AG09319 (cell line): ENCODE data around the gene ANO1.

ENCODE experiments used
- DNase-seq: peaks from one replicate; pipeline ENCODE4 v3.0.0-alpha.2; 2010; ENCODE audit warnings: low read depth; ENCODE audit errors: extremely low read depth
- TF ChIP-seq, protein P1 (sequence below): IDR thresholded peaks from 2 replicates; pipeline ENCODE4 v1.5.1; 2011; ENCODE audit warnings: low read depth, mild to moderate bottlenecking, inconsistent platforms, low read length, moderate library complexity

The ANO1 gene

DNA sequence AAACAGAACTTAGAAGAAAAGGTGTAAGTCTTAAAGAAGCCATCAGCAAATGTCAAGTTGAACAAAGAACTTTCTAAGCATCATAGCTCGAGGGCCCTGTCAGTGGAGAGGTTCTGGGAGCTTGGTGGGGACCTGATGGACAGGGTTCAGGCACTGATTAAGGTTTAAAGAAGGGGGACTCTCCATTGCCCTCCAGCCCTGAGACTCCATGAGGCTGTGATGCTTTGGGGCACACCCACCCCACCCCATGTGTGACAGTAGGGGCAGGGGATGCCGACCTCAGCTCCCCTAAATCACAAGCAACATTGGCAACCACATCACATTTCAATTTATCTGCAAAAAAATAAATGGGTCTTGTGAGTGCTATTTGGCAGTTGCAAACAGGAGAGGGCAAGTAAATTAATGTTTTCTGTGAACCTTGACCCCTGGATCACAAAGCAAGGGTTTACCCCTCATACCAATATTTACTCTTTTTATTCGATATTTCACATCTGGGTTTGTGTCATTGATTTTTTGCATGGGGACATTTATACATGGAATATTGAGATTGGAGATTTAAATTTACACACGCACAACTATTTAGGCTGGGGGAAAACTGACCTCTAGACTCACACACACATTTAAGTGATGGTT lies 37.1 kb upstream of the ANO1 start:
- no peak for DNase-seq
- TF ChIP-seq, protein P1, sequence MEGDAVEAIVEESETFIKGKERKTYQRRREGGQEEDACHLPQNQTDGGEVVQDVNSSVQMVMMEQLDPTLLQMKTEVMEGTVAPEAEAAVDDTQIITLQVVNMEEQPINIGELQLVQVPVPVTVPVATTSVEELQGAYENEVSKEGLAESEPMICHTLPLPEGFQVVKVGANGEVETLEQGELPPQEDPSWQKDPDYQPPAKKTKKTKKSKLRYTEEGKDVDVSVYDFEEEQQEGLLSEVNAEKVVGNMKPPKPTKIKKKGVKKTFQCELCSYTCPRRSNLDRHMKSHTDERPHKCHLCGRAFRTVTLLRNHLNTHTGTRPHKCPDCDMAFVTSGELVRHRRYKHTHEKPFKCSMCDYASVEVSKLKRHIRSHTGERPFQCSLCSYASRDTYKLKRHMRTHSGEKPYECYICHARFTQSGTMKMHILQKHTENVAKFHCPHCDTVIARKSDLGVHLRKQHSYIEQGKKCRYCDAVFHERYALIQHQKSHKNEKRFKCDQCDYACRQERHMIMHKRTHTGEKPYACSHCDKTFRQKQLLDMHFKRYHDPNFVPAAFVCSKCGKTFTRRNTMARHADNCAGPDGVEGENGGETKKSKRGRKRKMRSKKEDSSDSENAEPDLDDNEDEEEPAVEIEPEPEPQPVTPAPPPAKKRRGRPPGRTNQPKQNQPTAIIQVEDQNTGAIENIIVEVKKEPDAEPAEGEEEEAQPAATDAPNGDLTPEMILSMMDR, result no peak

DNA sequence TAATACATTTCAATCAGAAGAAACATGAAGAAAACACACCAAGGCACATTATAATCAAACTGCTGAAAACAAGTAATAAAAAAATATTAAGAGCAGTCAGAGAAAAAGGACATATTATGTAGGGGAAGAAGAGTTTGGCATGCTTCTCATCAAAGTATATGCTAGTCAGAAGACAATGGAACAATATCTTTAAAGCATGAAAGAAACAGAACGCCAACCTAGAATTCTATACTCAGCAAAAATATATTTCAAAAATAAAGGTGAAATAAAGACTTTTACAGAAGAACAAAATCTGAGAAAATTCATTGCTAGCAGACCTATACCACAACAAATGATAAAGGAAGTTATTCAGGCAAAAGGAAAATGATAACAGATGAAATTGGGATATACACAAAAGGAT lies 34.6 kb upstream of the ANO1 start:
- DNase-seq, result no peak
- TF ChIP-seq, protein P1, result no peak

DNA sequence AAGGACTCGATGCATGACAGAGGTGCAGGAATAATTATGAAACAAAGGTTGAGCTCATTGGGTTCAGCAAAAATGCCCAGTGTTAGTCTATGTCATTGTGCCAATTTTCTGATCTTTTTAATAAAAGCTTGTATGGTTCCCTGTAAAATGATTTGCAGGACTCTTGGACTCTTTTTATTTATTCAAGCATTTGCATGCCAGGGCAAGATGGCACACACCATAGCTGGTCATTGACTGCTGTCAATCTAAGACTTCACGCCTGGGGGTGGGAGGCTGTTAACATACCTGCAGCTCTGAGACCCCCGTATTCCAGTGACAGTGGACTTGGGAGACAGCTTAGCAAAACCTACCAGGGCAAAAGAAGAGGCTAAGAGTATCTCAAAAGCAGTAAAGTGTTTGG lies 32.0 kb upstream of the ANO1 start:
- TF ChIP-seq, protein P1, result no peak
- no peak for DNase-seq

DNA sequence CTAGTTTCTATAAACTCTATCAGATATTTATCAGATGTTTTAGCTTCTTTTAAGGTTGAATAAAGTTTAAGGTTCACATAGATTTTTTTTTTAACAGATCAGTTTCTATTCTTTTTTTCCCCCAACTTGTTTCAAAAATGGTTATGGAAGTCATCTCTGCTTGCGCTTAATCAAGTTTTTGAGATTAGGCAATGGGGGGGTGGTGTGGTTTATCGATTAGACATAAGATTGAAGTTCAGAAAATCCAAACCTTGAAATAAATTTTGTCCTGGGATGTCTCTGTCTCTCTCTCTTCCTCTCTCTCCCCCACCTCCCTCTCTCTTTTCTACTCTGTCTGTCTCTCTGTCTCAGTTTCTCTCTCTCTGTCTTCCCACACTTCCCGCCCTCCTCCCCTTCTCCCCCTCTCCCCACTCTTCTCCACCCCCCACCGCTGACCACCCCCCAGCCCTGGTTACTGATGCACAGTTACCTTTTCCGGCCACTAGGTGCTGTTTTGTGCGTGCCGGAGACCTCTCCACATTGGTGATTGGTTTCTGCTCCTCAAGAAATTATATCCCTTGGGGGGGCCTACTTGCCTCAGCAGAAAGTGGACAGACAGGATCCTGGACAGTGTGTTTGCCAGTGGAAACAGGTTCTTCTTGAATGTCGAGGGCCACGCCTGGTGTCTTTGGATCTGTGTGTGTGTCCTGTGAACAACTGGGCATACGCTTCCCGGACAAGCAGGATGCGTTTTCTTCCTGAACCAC lies 29.7 kb upstream of the ANO1 start:
- TF ChIP-seq, protein P1, result no peak; the same call in 1 of the 2 replicates
- DNase-seq, result no peak

DNA sequence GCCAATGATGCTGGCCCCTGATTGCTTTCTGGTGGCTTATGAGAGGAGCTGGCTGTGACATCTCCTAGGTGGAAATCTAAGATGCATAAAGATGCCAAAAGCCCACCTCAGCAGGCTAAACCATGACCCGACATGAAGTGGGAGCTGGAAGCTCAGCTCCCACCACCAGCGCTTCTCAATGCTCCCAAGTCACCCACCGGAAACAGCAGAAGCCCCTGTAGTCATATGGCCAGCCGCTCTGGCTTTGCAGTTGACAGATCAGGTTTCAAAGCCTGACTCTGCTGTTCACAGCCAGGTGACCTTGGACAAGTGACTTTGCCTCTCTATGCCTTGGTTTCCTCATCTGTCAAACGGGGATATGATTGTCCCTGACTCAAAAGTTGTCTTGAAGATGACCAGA lies 29.1 kb upstream of the ANO1 start:
- TF ChIP-seq, protein P1, result no peak
- no peak for DNase-seq

DNA sequence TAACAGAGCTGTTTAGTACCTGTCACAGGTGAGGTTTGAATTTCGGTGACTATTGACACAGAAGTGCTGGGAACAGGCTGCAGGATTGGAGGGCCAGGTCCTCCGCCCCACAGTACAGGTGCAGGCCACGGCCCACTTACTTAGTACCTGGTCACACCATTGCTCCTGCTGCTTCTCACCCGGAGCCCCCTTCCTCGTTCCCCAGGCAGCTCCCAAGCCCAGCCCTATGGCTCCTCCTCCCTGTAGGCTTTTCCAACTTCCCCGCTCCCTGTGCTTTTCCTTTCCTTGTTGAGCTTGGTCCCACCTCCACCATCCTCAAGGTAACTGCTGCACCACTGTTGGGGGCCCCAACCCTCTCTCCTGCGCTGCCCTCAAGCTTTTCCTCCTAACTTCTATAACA lies 27.9 kb upstream of the ANO1 start:
- DNase-seq, result no peak
- TF ChIP-seq, protein P1, result no peak

DNA sequence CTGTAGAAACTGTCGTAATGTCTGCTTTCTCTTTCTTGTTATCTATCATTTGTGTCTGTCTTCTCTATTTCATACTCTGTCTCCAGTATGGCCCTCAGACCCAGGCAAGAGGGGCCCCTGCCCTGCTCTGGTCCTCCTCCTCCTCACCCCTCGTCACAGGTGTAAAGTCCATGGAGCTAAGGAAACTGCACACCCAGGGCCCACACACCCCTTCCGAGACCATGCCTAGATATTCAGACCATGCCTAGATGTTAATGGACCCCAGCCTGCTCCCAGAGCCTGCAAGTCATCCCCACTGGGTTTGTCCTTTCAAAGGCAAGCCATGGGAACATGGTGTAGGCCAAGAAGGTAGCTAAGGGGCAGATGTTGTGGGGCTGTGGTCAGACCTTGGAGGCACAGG lies 24.1 kb upstream of the ANO1 start:
- DNase-seq, result no peak
- TF ChIP-seq, protein P1, result no peak
